ENCODE results near the gene GPX3.

The GPX3 gene

GRCh38 chr5:151034422-151035379 is 14.3 kb downstream of the GPX3 start:
- no peak for DNase-seq

- no peak for DNase-seq
Measured at GRCh38 chr5:151036556-151036955, 16.2 kb downstream of the GPX3 start.

GRCh38 chr5:151037561-151038411 is 17.4 kb downstream of the GPX3 start:
- no peak for DNase-seq

GRCh38 chr5:151038412-151038745 is 18.0 kb downstream of the GPX3 start:
- no peak for DNase-seq

- DNase-seq, result peak; percentile 59
Measured at GRCh38 chr5:151038801-151039238, 18.4 kb downstream of the GPX3 start.

- DNase-seq, result no peak
Measured at GRCh38 chr5:151039665-151040064, 19.3 kb downstream of the GPX3 start.

GRCh38 chr5:151040211-151040747 is 19.9 kb downstream of the GPX3 start:
- DNase-seq, result no peak

GRCh38 chr5:151041577-151042268 is 21.3 kb downstream of the GPX3 start:
- DNase-seq, result no peak

GRCh38 chr5:151042453-151043093 is 22.2 kb downstream of the GPX3 start:
- DNase-seq, result no peak

- DNase-seq, result no peak
Measured at GRCh38 chr5:151047814-151048425, 27.5 kb downstream of the GPX3 start.

GRCh38 chr5:151048526-151048925 is 28.1 kb downstream of the GPX3 start:
- no peak for DNase-seq

GRCh38 chr5:151051066-151051930 is 30.9 kb downstream of the GPX3 start:
- peak; percentile 83 for DNase-seq

GRCh38 chr5:151051931-151052608 is 31.7 kb downstream of the GPX3 start:
- DNase-seq, result no peak

GRCh38 chr5:151052836-151053235 is 32.4 kb downstream of the GPX3 start:
- DNase-seq, result no peak

GRCh38 chr5:151053796-151054462 is 33.5 kb downstream of the GPX3 start:
- DNase-seq, result no peak

GRCh38 chr5:151054709-151055108 is 34.3 kb downstream of the GPX3 start:
- DNase-seq, result no peak

GRCh38 chr5:151055336-151055735 is 34.9 kb downstream of the GPX3 start:
- DNase-seq, result no peak

GRCh38 chr5:151056379-151057325 is 36.3 kb downstream of the GPX3 start:
- no peak for DNase-seq
